Endometrium (tissue), 2 donors: ENCODE measurements around the gene ICAM4.
"Not testable (repeated sequence)": the region's sequence is repeated elsewhere in the genome, so short reads cannot be mapped to it uniquely, and the experiment has no call there.

Experiments used
- FAIRE-seq: peaks from 2 replicates; lab custom pipeline; 2012; peaks lifted over from hg19 to GRCh38; lab: Jason Lieb, UNC
- donor health status: control.
- donor health status: control.

Gene ICAM4

DNA sequence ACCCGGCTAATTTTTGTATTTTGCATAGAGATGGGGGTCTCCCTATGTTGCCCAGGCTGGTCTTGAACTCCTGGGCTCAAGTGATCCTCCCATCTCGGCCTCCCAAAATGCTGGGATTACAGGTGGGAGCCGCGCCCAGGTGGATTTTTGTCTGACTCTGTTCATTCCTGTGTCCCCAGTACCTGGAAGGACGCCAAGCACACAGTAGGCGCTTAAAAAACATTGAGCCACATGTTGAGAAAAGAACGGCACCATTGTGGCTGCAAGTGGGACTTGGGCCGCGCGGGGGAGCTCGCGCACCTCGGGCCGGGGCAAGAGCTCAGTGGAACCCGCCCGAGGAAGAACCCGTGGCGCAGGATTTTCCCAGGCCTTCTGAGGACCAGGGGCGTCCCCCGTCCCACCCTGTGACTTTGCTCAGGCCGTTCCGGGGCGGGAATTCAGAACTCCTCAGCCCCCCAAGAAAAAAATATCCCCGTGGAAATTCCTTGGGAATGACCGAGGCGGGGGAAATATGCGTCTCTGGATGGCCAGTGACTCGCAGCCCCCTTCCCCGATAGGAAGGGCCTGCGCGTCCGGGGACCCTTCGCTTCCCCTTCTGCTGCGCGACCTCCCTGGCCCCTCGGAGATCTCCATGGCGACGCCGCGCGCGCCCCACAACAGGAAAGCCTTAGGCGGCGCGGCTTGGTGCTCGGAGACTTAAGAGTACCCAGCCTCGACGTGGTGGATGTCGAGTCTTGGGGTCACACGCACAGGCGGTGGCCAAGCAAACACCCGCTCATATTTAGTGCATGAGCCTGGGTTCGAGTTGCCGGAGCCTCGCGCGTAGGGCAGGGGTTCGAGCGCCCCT is 17.2 kb upstream of the ICAM4 start:
- no peak for FAIRE-seq

DNA sequence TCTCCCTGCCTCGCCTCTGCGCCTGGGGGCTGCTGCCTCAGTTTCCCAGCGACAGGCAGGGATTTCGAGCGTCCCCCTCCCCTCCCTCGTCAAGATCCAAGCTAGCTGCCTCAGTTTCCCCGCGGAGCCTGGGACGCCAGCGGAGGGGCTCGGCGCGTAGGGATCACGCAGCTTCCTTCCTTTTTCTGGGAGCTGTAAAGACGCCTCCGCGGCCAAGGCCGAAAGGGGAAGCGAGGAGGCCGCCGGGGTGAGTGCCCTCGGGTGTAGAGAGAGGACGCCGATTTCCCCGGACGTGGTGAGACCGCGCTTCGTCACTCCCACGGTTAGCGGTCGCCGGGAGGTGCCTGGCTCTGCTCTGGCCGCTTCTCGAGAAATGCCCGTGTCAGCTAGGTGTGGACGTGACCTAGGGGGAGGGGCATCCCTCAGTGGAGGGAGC is 16.6 kb upstream of the ICAM4 start:
- no peak for FAIRE-seq

DNA sequence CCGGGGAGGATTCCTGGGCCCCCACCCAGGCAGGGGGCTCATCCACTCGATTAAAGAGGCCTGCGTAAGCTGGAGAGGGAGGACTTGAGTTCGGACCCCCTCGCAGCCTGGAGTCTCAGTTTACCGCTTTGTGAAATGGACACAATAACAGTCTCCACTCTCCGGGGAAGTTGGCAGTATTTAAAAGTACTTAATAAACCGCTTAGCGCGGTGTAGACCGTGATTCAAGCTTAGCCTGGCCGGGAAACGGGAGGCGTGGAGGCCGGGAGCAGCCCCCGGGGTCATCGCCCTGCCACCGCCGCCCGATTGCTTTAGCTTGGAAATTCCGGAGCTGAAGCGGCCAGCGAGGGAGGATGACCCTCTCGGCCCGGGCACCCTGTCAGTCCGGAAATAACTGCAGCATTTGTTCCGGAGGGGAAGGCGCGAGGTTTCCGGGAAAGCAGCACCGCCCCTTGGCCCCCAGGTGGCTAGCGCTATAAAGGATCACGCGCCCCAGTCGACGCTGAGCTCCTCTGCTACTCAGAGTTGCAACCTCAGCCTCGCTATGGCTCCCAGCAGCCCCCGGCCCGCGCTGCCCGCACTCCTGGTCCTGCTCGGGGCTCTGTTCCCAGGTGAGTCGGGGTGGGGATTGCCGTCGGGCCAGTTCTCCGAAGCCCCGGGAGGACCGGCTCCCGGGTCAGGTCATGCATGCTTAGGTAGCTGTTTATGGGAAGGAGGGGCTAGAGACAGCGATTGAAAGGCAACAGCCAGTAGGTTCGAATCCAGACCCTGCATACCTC is 15.9 kb upstream of the ICAM4 start, which contains the start of gene ICAM1:
ICAM1 (plus strand) TSS at position 505 of the 779 bp plus-strand sequence; CDS start at position 545, 40 bp downstream.
- no peak for FAIRE-seq

DNA sequence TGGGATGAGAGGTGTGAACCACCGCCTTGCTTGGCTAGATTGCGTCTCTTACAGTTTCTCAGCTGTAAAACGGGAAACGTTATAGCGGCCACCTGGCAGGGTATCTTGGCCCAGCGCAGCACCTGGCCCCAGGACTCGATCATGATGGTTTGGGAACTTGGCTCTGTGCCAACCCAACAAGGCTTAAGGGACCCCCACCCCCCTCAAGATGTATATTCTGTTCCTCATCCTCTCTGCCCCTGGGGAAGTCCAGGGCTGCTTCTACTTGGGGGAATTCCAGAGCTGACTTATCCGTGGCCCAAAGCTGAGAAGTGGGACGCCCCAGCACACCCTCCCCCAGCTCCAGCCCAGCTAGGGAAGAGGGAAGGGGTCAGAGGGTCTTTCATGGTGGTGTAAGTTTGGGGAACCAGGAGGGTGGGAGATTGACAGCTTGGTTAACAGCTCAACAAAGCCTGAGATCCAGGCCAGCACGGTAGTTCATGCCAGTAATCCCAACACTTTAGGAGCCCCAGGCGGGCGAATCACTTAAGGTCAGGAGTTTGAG is 15.1 kb upstream of the ICAM4 start:
- FAIRE-seq = no peak

DNA sequence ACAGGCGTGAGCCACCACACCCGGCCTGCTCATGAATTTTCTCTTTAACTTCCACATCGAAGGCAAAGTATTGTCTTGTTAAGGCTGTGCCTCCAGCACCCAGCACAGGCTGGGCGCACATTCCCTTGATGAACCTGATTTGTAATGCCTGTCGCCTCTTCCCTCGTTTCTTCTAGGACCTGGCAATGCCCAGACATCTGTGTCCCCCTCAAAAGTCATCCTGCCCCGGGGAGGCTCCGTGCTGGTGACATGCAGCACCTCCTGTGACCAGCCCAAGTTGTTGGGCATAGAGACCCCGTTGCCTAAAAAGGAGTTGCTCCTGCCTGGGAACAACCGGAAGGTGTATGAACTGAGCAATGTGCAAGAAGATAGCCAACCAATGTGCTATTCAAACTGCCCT is 12.2 kb upstream of the ICAM4 start:
- FAIRE-seq = no peak

DNA sequence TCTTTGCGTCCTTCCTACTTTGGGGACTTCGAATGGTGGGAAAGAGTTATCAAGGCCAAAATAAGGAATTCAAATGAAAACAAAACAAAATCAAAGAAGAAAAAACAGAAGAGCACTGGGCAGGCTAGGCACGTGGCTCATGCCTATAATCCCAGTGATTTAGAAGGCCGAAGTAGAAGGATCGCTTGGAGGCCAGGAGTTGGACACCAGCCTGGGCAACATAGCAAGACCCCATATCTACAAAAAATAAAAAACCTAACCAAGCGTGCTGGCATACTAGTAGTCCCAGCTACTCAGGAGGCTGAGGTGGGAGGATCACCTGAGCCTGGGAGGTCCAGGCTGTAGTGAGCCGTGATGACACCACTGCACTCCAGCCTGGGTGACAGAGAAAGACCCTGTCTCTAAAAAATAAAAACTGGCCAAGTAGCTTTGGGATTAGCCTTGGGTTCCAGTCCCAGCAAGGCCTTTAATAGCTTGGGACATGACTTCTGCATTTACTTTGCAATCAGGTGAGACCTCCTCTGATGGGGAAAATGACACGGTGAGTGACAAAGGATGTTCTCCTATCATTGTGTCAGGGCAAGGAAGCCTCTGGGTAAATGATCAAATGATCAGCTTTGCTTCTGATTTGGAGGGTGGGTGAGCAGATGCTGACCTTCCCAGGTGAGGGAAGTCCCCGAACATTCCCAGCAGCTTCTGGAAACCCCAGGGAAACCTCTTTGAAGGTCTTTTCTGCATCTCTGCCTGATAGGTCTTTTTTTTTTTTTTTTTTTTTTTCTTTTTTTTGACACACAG is 8.8 kb upstream of the ICAM4 start:
- FAIRE-seq = no peak

DNA sequence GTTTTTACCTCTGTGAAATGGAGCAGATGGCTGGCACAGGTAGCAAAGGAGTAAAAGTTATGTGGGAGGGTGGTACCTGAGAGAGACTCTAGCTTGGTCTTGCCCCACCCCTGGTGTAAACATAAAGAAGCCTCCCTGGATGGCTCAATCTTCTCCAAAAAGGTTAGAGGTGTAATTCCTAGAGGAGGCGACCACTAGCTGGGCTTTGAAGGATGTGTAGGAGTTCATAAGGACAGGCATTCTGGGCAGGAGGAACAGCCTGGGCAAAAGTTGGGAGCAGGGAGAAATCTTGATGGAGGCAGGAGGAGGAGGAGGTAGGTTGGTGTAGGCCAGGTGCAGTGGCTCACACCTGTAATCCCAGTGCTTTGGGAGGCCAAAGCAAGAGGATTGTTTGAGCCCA is 7.8 kb upstream of the ICAM4 start:
- no peak for FAIRE-seq

DNA sequence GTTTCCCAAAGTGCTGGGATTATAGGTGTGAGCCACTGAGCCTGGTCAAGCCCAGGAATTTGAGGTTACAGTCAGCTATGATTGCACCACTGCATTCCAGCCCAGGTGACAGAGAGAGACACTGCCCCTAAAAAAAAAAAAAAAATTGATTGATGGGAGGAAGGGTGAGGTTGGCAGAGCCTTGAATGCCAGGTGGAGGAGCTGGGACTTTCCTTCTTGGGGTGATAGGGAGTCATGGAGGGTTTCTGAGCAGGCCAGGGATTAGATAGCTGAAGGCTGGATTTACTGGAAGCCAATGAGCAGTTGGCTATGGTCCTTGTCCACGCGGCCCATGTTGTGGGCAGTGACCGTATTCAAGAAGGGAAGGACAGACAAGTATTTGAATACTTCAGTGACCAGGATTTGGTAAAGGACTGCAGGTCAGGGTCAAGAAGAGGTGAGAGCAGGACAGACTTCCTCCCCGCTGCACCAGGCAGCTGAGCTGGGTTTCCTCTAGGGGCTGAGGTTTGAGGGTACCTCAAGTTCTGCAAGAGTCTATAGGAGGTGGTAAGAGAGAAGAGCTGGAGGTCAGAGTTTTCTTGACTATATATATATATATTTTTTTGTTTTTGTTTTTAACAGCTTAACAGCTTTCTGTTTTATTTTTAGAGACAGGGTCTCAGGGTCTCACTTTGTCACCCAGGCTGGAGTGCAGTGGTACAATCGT is 6.9 kb upstream of the ICAM4 start:
- no peak for FAIRE-seq

DNA sequence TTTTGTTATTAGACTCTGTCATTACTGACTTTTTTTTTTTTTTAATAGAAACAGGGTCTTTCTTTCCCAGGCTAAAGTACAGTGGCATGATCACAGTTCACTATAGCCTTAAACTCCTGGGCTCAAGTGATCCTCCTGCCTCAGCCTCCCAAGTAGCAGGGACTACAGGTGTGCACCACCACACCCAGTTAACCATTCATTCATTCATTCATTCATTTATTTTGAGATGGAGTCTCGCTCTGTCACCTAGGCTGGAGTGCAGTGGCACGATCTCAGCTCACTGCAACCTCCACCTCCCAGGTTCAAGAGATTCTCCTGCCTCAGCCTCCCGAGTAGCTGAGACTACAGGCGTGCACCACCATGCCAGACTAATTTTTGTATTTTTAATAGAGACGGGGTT is 4.7 kb upstream of the ICAM4 start:
- FAIRE-seq = not testable (repeated sequence)

DNA sequence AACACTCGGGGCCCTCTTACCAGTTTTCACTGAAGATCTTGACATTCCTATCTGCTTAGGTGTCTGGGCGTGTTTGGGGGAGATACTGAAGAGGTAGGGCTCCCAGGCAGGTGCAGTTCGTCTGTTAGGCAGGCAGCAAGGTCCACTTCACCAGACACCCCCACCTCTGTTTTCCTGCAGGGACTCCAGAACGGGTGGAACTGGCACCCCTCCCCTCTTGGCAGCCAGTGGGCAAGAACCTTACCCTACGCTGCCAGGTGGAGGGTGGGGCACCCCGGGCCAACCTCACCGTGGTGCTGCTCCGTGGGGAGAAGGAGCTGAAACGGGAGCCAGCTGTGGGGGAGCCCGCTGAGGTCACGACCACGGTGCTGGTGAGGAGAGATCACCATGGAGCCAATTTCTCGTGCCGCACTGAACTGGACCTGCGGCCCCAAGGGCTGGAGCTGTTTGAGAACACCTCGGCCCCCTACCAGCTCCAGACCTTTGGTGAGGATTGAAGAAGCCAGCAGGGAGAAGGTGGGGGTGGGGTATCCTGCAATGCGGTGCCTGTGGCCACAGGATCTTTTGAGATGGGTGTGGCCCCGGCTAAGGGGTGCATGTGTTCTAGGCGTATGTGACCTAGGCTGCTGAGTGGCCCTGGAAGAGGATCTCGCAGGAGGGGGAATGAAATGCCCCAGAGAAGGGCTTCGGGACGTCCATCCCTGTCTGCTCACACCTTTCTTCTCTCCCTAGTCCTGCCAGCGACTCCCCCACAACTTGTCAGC is 3.3 kb upstream of the ICAM4 start:
- FAIRE-seq = no peak

DNA sequence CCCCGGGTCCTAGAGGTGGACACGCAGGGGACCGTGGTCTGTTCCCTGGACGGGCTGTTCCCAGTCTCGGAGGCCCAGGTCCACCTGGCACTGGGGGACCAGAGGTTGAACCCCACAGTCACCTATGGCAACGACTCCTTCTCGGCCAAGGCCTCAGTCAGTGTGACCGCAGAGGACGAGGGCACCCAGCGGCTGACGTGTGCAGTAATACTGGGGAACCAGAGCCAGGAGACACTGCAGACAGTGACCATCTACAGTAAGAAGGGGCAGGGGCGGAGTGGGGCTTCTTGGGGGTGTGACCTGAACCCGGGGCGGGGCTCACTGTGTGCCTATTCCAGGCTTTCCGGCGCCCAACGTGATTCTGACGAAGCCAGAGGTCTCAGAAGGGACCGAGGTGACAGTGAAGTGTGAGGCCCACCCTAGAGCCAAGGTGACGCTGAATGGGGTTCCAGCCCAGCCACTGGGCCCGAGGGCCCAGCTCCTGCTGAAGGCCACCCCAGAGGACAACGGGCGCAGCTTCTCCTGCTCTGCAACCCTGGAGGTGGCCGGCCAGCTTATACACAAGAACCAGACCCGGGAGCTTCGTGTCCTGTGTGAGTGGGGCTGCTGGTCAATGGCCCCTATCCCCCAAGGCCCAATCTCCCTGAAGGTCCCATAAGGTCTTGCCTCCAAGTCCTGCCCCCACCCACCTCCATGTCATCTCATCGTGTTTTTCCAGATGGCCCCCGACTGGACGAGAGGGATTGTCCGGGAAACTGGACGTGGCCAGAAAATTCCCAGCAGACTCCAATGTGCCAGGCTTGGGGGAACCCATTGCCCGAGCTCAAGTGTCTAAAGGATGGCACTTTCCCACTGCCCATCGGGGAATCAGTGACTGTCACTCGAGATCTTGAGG is 2.4 kb upstream of the ICAM4 start:
- no peak for FAIRE-seq

DNA sequence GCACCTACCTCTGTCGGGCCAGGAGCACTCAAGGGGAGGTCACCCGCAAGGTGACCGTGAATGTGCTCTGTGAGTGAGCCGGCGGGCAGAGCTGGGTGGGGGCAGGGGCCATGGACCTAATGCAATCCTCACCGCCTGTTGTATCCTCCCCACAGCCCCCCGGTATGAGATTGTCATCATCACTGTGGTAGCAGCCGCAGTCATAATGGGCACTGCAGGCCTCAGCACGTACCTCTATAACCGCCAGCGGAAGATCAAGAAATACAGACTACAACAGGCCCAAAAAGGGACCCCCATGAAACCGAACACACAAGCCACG is 1.8 kb upstream of the ICAM4 start:
- no peak for FAIRE-seq

DNA sequence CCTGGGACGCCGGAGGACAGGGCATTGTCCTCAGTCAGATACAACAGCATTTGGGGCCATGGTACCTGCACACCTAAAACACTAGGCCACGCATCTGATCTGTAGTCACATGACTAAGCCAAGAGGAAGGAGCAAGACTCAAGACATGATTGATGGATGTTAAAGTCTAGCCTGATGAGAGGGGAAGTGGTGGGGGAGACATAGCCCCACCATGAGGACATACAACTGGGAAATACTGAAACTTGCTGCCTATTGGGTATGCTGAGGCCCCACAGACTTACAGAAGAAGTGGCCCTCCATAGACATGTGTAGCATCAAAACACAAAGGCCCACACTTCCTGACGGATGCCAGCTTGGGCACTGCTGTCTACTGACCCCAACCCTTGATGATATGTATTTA is 1.4 kb upstream of the ICAM4 start:
- FAIRE-seq = no peak

DNA sequence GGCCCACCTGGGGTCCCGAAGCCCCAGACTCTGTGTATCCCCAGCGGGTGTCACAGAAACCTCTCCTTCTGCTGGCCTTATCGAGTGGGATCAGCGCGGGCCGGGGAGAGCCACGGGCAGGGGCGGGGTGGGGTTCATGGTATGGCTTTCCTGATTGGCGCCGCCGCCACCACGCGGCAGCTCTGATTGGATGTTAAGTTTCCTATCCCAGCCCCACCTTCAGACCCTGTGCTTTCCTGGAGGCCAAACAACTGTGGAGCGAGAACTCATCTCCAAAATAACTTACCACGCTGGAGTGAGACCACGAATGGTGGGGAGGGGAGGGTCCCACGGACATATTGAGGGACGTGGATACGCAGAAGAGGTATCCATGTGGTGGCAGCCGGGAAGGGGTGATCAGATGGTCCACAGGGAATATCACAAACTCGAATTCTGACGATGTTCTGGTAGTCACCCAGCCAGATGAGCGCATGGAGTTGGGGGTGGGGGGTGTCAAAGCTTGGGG is 2.0 kb downstream of the ICAM4 start:
- no peak for FAIRE-seq

DNA sequence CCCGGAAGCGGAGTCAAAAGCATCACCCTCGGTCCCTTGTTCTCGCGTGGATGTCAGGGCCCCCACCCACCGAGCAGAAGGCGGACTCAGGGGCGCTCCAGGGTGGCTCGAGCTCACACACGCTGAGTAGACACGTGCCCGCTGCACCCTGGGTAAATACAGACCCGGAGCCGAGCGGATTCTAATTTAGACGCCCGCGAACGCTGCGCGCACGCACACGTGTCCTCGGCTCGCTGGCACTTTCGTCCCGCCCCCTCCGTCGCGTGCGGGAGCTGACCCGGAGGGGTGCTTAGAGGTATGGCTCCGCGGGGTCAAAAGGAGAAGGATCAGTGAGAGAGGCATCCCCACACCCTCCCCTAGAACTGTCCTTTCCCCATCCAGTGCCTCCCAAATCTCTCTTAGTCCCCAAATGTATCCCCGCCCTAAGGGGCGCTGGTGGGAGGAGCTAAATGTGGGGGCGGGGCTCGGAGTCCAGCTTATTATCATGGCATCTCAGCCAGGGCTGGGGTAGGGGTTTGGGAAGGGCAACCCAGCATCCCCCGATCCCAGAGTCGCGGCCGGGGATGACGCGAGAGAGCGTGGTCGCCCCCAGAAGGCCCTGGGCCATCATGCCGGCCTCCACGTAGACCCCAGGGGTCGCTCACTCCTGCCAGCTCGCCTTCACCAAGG is 2.5 kb downstream of the ICAM4 start:
- no peak for FAIRE-seq

DNA sequence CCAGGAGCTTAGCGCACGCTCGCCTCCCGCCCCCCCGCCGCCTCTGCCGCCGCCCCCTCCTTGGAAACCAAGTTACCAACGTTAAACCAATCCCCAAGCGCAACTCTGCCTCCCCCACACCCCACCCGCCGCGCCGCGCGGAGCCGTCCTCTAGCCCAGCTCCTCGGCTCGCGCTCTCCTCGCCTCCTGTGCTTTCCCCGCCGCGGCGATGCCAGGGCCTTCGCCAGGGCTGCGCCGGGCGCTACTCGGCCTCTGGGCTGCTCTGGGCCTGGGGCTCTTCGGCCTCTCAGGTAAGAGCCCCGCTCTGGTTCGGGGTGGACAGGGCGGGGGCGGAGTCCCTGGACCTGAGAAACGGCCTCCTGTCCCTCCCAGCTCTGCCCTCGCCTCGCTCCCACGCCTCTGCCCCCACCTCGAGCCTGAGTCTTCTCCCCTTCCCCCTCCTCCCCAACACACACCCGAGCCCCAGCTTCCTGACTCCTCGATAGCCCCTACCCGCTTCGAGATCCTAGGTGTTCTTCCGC is 3.1 kb downstream of the ICAM4 start, which contains the start of gene ICAM5:
ICAM5 (plus strand) TSS at position 117 of the 521 bp plus-strand sequence; CDS start at position 209, 92 bp downstream.
- no peak for FAIRE-seq

DNA sequence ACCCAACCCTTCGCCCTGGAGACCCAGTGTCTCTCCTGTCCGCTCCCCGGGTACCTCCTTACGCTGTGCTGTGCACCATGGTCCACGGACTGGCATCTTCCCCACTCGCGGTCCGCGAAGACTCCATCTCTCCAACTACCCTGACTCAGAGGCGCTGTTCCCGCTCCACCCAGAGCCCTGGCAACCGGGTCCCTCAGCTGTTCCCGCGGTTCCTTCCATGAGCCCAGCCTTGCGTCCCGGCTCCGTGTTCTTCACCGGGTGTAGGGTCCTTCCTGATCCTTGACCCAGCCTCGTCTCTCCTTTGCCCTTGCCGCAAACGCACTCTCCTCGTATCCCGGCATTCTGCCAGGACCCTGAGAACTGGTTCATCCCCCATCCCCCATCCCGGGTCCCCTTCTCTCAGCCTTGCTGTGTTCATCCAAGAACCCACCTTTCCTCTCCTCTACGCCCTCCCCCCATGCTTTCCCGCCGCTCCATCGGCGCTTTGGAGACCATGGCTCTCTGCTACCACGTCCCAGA is 3.7 kb downstream of the ICAM4 start:
- FAIRE-seq = no peak

DNA sequence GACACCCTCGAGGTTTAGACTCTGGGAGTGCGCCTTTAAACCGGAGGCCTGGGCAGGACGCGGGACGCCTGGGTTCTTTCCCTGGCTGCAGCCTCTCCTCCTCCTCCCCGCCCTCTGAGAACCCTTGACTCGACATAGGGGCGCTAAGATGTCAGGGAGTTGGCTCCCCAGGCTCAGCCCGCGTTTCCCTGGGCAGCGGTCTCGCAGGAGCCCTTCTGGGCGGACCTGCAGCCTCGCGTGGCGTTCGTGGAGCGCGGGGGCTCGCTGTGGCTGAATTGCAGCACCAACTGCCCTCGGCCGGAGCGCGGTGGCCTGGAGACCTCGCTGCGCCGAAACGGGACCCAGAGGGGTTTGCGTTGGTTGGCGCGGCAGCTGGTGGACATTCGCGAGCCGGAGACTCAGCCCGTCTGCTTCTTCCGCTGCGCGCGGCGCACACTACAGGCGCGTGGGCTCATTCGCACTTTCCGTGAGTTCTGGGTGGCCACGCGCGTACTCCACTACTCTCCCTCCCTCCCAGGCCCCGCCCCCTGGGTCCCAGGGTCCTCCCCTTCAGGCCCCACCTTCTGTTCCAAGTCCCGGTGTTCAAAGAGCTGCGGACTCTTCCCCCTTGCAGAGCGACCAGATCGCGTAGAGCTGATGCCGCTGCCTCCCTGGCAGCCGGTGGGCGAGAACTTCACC is 4.3 kb downstream of the ICAM4 start:
- no peak for FAIRE-seq
